Peyer's patch (tissue), 4 donors: ENCODE data around the gene TNFAIP8.

ENCODE experiments used
- CTCF ChIP-seq, 6 experiments: fragments of 450-650 bp in 4 of 6; fragments of 200-600 bp in 2 of 6; sonication (generic) in 1 of 6; IDR thresholded peaks; one replicate each; pipeline ENCODE4 v1.5.1; 2017 to 2019; ENCODE audit warnings: antibody characterized with exemption in 6 of 6, mild to moderate bottlenecking in 3 of 6, moderate library complexity in 1 of 6
- POLR2A ChIP-seq, 2 donors: fragments of 450-650 bp; IDR thresholded peaks; one replicate each; pipeline ENCODE4 v1.5.1; 2017; ENCODE audit warnings: antibody characterized with exemption in 2 of 2, mild to moderate bottlenecking in 2 of 2, moderate library complexity in 2 of 2

- TF ChIP-seq POLR2A (IDR thresholded peaks at IDR 0.05) (no peak), CTCF (IDR thresholded peaks at IDR 0.05) (no peak)
Measured at GRCh38 chr5:119385136-119385535, 29.3 kb downstream of the TNFAIP8 start.
